Measurements from ENCODE around the gene ORAI3. TPM values are rescaled to one million over a fixed set of nuclear protein-coding genes. Genes with fewer than 3 reads are reported as not detected.

The ORAI3 gene
- total and polyA plus RNA-seq, 2 donors from 2014 or later: 23.1 to 32.3 TPM

DNA sequence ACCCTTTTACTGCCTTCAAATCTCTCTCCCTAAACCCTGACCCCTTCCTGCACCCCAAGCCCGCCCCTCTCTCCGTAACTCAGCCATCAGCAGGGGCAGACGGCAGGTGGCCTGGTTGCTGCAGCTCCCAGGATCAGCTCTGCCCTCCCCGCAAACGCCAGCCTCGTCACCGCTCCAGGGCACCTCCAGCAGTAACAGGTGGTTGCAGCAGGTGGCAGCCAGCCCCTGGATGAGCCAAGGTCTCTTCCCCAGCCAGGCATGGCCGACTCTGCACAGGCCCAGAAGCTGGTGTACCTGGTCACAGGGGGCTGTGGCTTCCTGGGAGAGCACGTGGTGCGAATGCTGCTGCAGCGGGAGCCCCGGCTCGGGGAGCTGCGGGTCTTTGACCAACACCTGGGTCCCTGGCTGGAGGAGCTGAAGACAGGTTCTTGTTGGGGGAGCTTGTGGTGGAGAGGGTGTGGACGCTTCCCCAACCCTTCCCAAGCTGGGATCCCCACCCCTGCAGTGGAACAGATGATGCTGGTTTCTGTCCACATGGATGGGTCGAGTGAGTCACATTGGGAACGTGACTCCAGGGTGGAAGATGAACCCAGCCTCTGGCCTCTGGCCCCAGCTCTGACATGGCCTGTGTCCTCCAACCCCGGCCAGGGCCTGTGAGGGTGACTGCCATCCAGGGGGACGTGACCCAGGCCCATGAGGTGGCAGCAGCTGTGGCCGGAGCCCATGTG, 36.7 kb downstream of the ORAI3 start:
- Histone ChIP-seq H3K27me3 (ENCODE audit: control insufficient read depth, insufficient read depth, low read length) (no peaks in the 10 kb centered on the region), H3K27ac (ENCODE audit: low read depth in 2 of 2, low read length in 2 of 2) (peak overlapping the region; percentile 43 to 69), H3K9ac (ENCODE audit: low read length in 3 of 3) (peak overlapping the region; percentile 26 to 73 (median 60)), H3K36me3 (ENCODE audit: control insufficient read depth in 2 of 3, insufficient read depth in 3 of 3, low read length in 3 of 3) (peaks cover 0 to 16% (median 2%) of the 10 kb centered on the region in 3 donors), H3K4me1 (ENCODE audit: control insufficient read depth in 2 of 3, insufficient read depth in 2 of 3, low read depth in 1 of 3, low read length in 3 of 3) (peaks cover 0 to 9% (median 5%) of the 10 kb centered on the region in 3 donors), H3K4me3 (ENCODE audit: low read length in 3 of 3) (peak overlapping the region; percentile 44 to 70 (median 63)), H3K9me3 (ENCODE audit: control insufficient read depth in 2 of 3, insufficient read depth in 1 of 3, low read length in 3 of 3) (no peaks in the 10 kb centered on the region)
- DNase-seq: peak; percentile 80 to 93 (median 82)
- intact Hi-C loops (cut with DNase I): loop anchor here (10.0 kb wide), 1 partner anchor 459 kb away; the partner anchor contains the start of gene ZNF843
- TF ChIP-seq, protein P1, sequence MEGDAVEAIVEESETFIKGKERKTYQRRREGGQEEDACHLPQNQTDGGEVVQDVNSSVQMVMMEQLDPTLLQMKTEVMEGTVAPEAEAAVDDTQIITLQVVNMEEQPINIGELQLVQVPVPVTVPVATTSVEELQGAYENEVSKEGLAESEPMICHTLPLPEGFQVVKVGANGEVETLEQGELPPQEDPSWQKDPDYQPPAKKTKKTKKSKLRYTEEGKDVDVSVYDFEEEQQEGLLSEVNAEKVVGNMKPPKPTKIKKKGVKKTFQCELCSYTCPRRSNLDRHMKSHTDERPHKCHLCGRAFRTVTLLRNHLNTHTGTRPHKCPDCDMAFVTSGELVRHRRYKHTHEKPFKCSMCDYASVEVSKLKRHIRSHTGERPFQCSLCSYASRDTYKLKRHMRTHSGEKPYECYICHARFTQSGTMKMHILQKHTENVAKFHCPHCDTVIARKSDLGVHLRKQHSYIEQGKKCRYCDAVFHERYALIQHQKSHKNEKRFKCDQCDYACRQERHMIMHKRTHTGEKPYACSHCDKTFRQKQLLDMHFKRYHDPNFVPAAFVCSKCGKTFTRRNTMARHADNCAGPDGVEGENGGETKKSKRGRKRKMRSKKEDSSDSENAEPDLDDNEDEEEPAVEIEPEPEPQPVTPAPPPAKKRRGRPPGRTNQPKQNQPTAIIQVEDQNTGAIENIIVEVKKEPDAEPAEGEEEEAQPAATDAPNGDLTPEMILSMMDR (IDR thresholded peaks at IDR 0.05; ENCODE audit: borderline replicate concordance, extremely low read depth, insufficient read depth): peak; percentile 38
- FAIRE-seq: no peak

DNA sequence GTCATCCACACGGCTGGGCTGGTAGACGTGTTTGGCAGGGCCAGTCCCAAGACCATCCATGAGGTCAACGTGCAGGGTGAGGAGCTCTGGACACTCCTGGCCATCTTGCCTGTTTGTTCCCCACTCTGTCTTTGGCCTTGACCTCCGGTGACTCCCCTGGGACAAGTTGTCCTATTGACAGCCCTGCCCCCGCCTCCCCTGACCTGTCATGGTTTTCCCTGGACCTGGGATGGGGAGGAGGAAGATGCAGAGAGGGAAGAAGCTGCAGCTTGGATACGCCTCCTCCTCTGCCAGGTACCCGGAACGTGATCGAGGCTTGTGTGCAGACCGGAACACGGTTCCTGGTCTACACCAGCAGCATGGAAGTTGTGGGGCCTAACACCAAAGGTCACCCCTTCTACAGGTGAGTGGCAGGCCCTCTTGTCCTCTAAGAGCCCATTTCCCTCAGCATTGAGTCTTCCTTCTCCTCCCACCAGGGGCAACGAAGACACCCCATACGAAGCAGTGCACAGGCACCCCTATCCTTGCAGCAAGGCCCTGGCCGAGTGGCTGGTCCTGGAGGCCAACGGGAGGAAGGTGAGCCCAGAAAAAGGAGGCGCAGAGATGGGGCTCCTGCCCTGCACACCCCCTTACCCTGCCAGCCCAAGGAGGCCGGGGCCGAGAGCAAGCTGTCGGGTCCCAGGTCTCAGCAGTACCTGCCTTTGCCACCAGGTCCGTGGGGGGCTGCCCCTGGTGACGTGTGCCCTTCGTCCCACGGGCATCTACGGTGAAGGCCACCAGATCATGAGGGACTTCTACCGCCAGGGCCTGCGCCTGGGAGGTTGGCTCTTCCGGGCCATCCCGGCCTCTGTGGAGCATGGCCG, 37.5 kb downstream of the ORAI3 start:
- Histone ChIP-seq H3K4me1 (ENCODE audit: control insufficient read depth in 2 of 3, insufficient read depth in 2 of 3, low read depth in 1 of 3, low read length in 3 of 3) (peaks cover 0 to 9% (median 5%) of the 10 kb centered on the region in 3 donors), H3K4me3 (ENCODE audit: low read length in 3 of 3) (peak overlapping the region in 1 of 3 donors; percentile 63), H3K36me3 (ENCODE audit: control insufficient read depth in 2 of 3, insufficient read depth in 3 of 3, low read length in 3 of 3) (peaks cover 0 to 12% (median 0%) of the 10 kb centered on the region in 3 donors), H3K9ac (ENCODE audit: low read length in 3 of 3) (peak overlapping the region in 1 of 3 donors; percentile 73), H3K27me3 (ENCODE audit: control insufficient read depth, insufficient read depth, low read length) (no peaks in the 10 kb centered on the region), H3K27ac (ENCODE audit: low read depth in 2 of 2, low read length in 2 of 2) (no peak overlapping the region), H3K9me3 (ENCODE audit: control insufficient read depth in 2 of 3, insufficient read depth in 1 of 3, low read length in 3 of 3) (no peaks in the 10 kb centered on the region)
- TF ChIP-seq, protein P1 (IDR thresholded peaks at IDR 0.05; ENCODE audit: borderline replicate concordance, extremely low read depth, insufficient read depth): no peak
- DNase-seq: peak in 1 of 5 donors; percentile 67
- intact Hi-C loops (cut with DNase I): loop anchor here (10.0 kb wide), 1 partner anchor 458 kb away; the partner anchor contains the start of gene ZNF843
- FAIRE-seq: no peak

DNA sequence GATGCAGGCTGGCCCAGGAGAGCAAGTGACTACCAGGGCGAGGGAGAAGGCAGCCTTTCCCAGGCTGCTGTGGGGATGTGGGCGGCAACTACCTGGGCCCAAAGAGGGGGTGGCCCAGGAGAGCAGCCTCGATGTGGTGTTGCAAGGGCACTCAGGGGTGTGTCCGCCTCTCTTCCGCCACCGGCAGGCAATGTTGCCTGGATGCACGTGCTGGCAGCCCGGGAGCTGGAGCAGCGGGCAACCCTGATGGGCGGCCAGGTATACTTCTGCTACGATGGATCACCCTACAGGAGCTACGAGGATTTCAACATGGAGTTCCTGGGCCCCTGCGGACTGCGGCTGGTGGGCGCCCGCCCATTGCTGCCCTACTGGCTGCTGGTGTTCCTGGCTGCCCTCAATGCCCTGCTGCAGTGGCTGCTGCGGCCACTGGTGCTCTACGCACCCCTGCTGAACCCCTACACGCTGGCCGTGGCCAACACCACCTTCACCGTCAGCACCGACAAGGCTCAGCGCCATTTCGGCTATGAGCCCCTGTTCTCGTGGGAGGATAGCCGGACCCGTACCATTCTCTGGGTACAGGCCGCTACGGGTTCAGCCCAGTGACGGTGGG, 38.8 kb downstream of the ORAI3 start:
- Histone ChIP-seq H3K4me3 (ENCODE audit: low read length in 3 of 3) (no peak overlapping the region), H3K4me1 (ENCODE audit: control insufficient read depth in 2 of 3, insufficient read depth in 2 of 3, low read depth in 1 of 3, low read length in 3 of 3) (peaks cover 0 to 9% (median 5%) of the 10 kb centered on the region in 3 donors), H3K9me3 (ENCODE audit: control insufficient read depth in 2 of 3, insufficient read depth in 1 of 3, low read length in 3 of 3) (no peaks in the 10 kb centered on the region), H3K27ac (ENCODE audit: low read depth in 2 of 2, low read length in 2 of 2) (no peak overlapping the region), H3K27me3 (ENCODE audit: control insufficient read depth, insufficient read depth, low read length) (no peaks in the 10 kb centered on the region), H3K9ac (ENCODE audit: low read length in 3 of 3) (no peak overlapping the region), H3K36me3 (ENCODE audit: control insufficient read depth in 2 of 3, insufficient read depth in 3 of 3, low read length in 3 of 3) (peaks cover 0 to 11% (median 0%) of the 10 kb centered on the region in 3 donors)
- intact Hi-C loops (cut with DNase I): loop anchor here (10.0 kb wide), 1 partner anchor 457 kb away; the partner anchor contains the start of gene ZNF843
- FAIRE-seq: no peak
- TF ChIP-seq, protein P1 (IDR thresholded peaks at IDR 0.05; ENCODE audit: borderline replicate concordance, extremely low read depth, insufficient read depth): no peak
- no peak for DNase-seq

All from kidney (tissue), 14 donors.